PC-3 (cell line): ENCODE results near the gene BICRAL. TPM values are rescaled to one million over a fixed set of nuclear protein-coding genes. Genes with fewer than 3 reads are reported as not detected.
"Not testable (repeated sequence)": the region's sequence is repeated elsewhere in the genome, so short reads cannot be mapped to it uniquely, and the experiment has no call there.

ENCODE experiments used
- ATAC-seq: fragments of 200-7000 bp; cut with Tn5 transposase; 2 replicates; pipeline ENCODE4 v1.9.1; 2020; ENCODE audit warnings: mild to moderate bottlenecking, moderate library complexity
- BruUV-seq: library from RNA; stranded (reverse); fragments of 400-500 nt; replicated peaks from 2 replicates; lab custom pipeline; 2021; lab: Mats Ljungman, UMichigan
- CTCF ChIA-PET: fragments of 300-600 bp; sonication (Branson Sonifier 250); formaldehyde crosslinking; loops from one replicate; lab custom pipeline; 2022; ENCODE audit warnings: antibody characterized with exemption; lab: Charles Lee
- POLR2A ChIA-PET: fragments of 300-600 bp; sonication (Branson Sonifier 250); formaldehyde crosslinking; loops from one replicate; lab custom pipeline; 2022; ENCODE audit warnings: antibody characterized with exemption; ENCODE audit not compliant: unreplicated experiment; lab: Charles Lee
- DNase-seq: peaks from one replicate; pipeline ENCODE4 v3.0.0-alpha.2; 2015
- H2AFZ ChIP-seq: fragments of 300-600 bp; sonication (generic); 2 replicates; pipeline ENCODE4 v1.6.0; 2016; ENCODE audit warnings: antibody characterized with exemption, low read length
- H3F3A ChIP-seq: fragments of 300-600 bp; sonication (generic); one replicate; pipeline ENCODE4 v1.6.0; 2017; ENCODE audit warnings: antibody characterized with exemption, low read length, control low read depth, mild to moderate bottlenecking; ENCODE audit not compliant: unreplicated experiment
- H3K27ac ChIP-seq: fragments of 300-600 bp; sonication (generic); 2 replicates; pipeline ENCODE4 v1.5.1; 2016; ENCODE audit warnings: mild to moderate bottlenecking, low read length
- H3K27me3 ChIP-seq: fragments of 300-600 bp; sonication (generic); 2 replicates; pipeline ENCODE4 v1.6.1; 2016; ENCODE audit warnings: low read length, mixed read lengths
- H3K36me3 ChIP-seq: fragments of 300-600 bp; sonication (generic); 2 replicates; pipeline ENCODE4 v1.6.1; 2016; ENCODE audit warnings: low read depth, mixed run types, low read length, mixed read lengths
- H3K4me1 ChIP-seq: fragments of 300-600 bp; sonication (generic); 2 replicates; pipeline ENCODE4 v1.5.1; 2016; ENCODE audit warnings: low read length; ENCODE audit not compliant: insufficient read depth
- H3K4me2 ChIP-seq: fragments of 300-600 bp; sonication (generic); 2 replicates; pipeline ENCODE4 v1.6.0; 2016; ENCODE audit warnings: low read length
- H3K4me3 ChIP-seq: fragments of 300-600 bp; sonication (generic); 2 replicates; pipeline ENCODE4 v1.5.1; 2016; ENCODE audit warnings: mild to moderate bottlenecking, low read length, mixed read lengths
- H3K79me2 ChIP-seq: fragments of 300-600 bp; sonication (generic); 2 replicates; pipeline ENCODE4 v1.6.1; 2017; ENCODE audit warnings: low read length, mixed read lengths
- H3K9ac ChIP-seq: fragments of 300-600 bp; sonication (generic); 2 replicates; pipeline ENCODE4 v1.6.0; 2016; ENCODE audit warnings: mild to moderate bottlenecking, low read length
- H3K9me2 ChIP-seq: fragments of 300-600 bp; sonication (generic); replicated peaks from 2 replicates; pipeline ENCODE4 v1.6.1; 2016; ENCODE audit warnings: mixed run types, low read length, mixed read lengths
- H3K9me3 ChIP-seq: fragments of 300-600 bp; sonication (generic); 2 replicates; pipeline ENCODE4 v1.6.1; 2016; ENCODE audit warnings: low read length, mixed read lengths
- H4K20me1 ChIP-seq: fragments of 300-600 bp; sonication (generic); 2 replicates; pipeline ENCODE4 v1.6.1; 2016; ENCODE audit warnings: low read length, mixed read lengths
- CTCF ChIP-seq: fragments of 300-600 bp; sonication (generic); conservative IDR thresholded peaks from 2 replicates; pipeline ENCODE4 v1.5.1; 2017; ENCODE audit warnings: antibody characterized with exemption, low read depth, mild to moderate bottlenecking, low read length
- EZH2 ChIP-seq: fragments of 300-600 bp; sonication (generic); IDR thresholded peaks from one replicate; pipeline ENCODE4 v1.6.1; 2017; ENCODE audit warnings: antibody characterized with exemption, mild to moderate bottlenecking, low read length; ENCODE audit not compliant: unreplicated experiment
- EZH2phosphoT487 ChIP-seq: fragments of 300-600 bp; sonication (generic); IDR thresholded peaks from 2 replicates; pipeline ENCODE4 v1.6.1; 2018; ENCODE audit warnings: mild to moderate bottlenecking, antibody characterized with exemption, low read length, borderline replicate concordance
- intact Hi-C: fragments of 100-400 bp; cut with micrococcal nuclease; formaldehyde crosslinking; loops from 2 replicates; pipeline ENCODE4 v1.9.0; 2023
- total RNA-seq: library from RNA; depleted of rRNA; stranded (reverse); fragments of >200 nt; gene quantifications from 2 replicates; pipeline ENCODE4 v1.2.3, GENCODE V29; 2014

BICRAL gene
- total RNA-seq, 1 experiment from 2014 or later: 3.3 TPM

- H3K79me2 ChIP-seq: peaks cover 30% of the 10 kb centered on the region
- H3K4me2 ChIP-seq: no peak overlapping the region
- no peak overlapping the region for H3K4me3 ChIP-seq
- intact Hi-C loops: loop anchor here (1.0 to 2.0 kb wide), 4 partner anchors 95 to 216 kb away; partner anchors contain the start of genes BICRAL and TBCC
- H3K36me3 ChIP-seq: 0 out of 2 replicates have a peak, but pooled peaks cover 3% of the 10 kb centered on the region
- H3K9ac ChIP-seq: no peak overlapping the region
- H4K20me1 ChIP-seq: no peaks in the 10 kb centered on the region
- no peak for DNase-seq
- H3K9me3 ChIP-seq: no peaks in the 10 kb centered on the region
- no peak overlapping the region for H3K27ac ChIP-seq
- peaks cover 4% of the 10 kb centered on the region; the same call in 1 of the 2 replicates for H3K4me1 ChIP-seq
- H3K27me3 ChIP-seq: no peaks in the 10 kb centered on the region
- BruUV-seq: no TSS peak
- no peak for TF ChIP-seq EZH2
- no peak for TF ChIP-seq EZH2phosphoT487
- no peak for TF ChIP-seq CTCF
- no peaks in the 10 kb centered on the region for H3F3A ChIP-seq
- no peak for ATAC-seq
- no peaks in the 10 kb centered on the region for H3K9me2 ChIP-seq
- POLR2A ChIA-PET: interaction anchor here (0.7 kb wide), 1 partner anchor 131 kb away, joined by 11 read pairs; no protein-coding TSS in a partner anchor
- CTCF ChIA-PET: no interaction called here
- H2AFZ ChIP-seq: peak overlapping the region; percentile 54
These were observed 95.8 kb downstream of the BICRAL start for GRCh38 chr6:42877695-42878094.

- Histone ChIP-seq H3F3A (no peaks in the 10 kb centered on the region), H3K9me3 (no peaks in the 10 kb centered on the region), H3K27me3 (no peaks in the 10 kb centered on the region), H3K79me2 (peaks cover 49% of the 10 kb centered on the region), H3K4me1 (peaks cover 4% of the 10 kb centered on the region; the same call in 1 of the 2 replicates), H3K4me2 (peak within 1 kb of the TSS; percentile 93), H3K27ac (peak within 1 kb of the TSS; percentile 76), H4K20me1 (no peaks in the 10 kb centered on the region), H3K4me3 (peak within 1 kb of the TSS; percentile 85), H3K36me3 (peaks cover 21% of the 10 kb centered on the region), H2AFZ (peak within 1 kb of the TSS; percentile 97), H3K9ac (peak within 1 kb of the TSS; percentile 97), H3K9me2 (no peaks in the 10 kb centered on the region)
- DNase-seq: peak; percentile 85
- TSS peak; percentile 99 for BruUV-seq
- ChIA-PET POLR2A (interaction anchor here (0.5 to 1.1 kb wide), 6 partner anchors 10 to 761 kb away, joined by 3 to 32 read pairs (median 8); no protein-coding TSS in a partner anchor), CTCF (interaction anchor here (1.2 kb wide), 1 partner anchor 218 kb away, joined by 6 read pairs; no protein-coding TSS in a partner anchor)
- no peak for TF ChIP-seq CTCF
- no peak for TF ChIP-seq EZH2
- TF ChIP-seq EZH2phosphoT487: no peak
- peak; percentile 89 for ATAC-seq
- intact Hi-C loops: no loop called here
These were observed 97.8 kb downstream of the BICRAL start, which contains the start of gene RPL7L1 for GRCh38 chr6:42879372-42880239. TSS of gene RPL7L1 (plus strand) at chr6:42879616. CDS start at chr6:42879911, 295 bp downstream.

GRCh38 chr6:42880240-42880817, 98.5 kb downstream of the BICRAL start:
- peak overlapping the region; percentile 76 for H3K27ac ChIP-seq
- DNase-seq, H3F3A ChIP-seq, H3K9me2 ChIP-seq, H3K27me3 ChIP-seq, H3K4me1 ChIP-seq, H3K9me3 ChIP-seq, intact Hi-C loops, BruUV-seq, H4K20me1 ChIP-seq, ATAC-seq: not testable (repeated sequence)
- peaks cover 25% of the 10 kb centered on the region for H3K36me3 ChIP-seq
- peak overlapping the region; percentile 97 for H2AFZ ChIP-seq
- ChIA-PET CTCF (interaction anchor here (0.5 to 1.2 kb wide), 3 partner anchors 18 to 219 kb away, joined by 3 to 6 read pairs (median 4); no protein-coding TSS in a partner anchor), POLR2A (interaction anchor here (0.5 to 1.1 kb wide), 4 partner anchors 98 to 762 kb away, joined by 4 to 32 read pairs (median 10); no protein-coding TSS in a partner anchor)
- peak overlapping the region; percentile 97 for H3K9ac ChIP-seq
- peak overlapping the region; percentile 85 for H3K4me3 ChIP-seq
- peaks cover 52% of the 10 kb centered on the region for H3K79me2 ChIP-seq
- H3K4me2 ChIP-seq: peak overlapping the region; percentile 93
